H1 (cell line): ENCODE results near the gene GRIK4. TPM values are rescaled to one million over a fixed set of nuclear protein-coding genes. Genes with fewer than 3 reads are reported as not detected.

Source experiments
- BACH1 ChIP-seq: IDR thresholded peaks from 2 replicates; pipeline ENCODE4 v1.6.1; 2012; ENCODE audit warnings: low read length, improper control_type of control experiment
- CHD2 ChIP-seq: IDR thresholded peaks from 2 replicates; pipeline ENCODE4 v1.6.1; 2012; ENCODE audit warnings: low read length, improper control_type of control experiment
- KDM1A ChIP-seq: fragments of 200-600, 300-600 bp; sonication (generic); IDR thresholded peaks from 2 replicates; pipeline ENCODE4 v1.7.1; 2016; ENCODE audit warnings: mild to moderate bottlenecking, low read length, borderline replicate concordance
- SP1 ChIP-seq: IDR thresholded peaks from 2 replicates; pipeline ENCODE4 v1.6.1; 2011; ENCODE audit warnings: low read depth, low read length
- ZNF274 ChIP-seq: IDR thresholded peaks from 2 replicates; pipeline ENCODE4 v1.7.0; 2012; ENCODE audit warnings: low read length, borderline replicate concordance; ENCODE audit errors: extremely low read depth
- polyA plus RNA-seq, 7 experiments: library from polyadenylated mRNA; depleted of rRNA in 3 of 7; stranded (reverse) in 5 of 7; unstranded in 2 of 7; fragments of >200 nt in 5 of 7; fragments of 200-250 nt in 2 of 7; gene quantifications; 1 replicate in 5 of 7; 2 replicates in 1 of 7; 4 replicates in 1 of 7; pipeline versions ENCODE4 v1.2.1 to v1.2.3, GENCODE V29; 2011 to 2013; ENCODE audit warnings: missing spikeins in 2 of 7, mixed read lengths in 2 of 7
- total RNA-seq: library from RNA; stranded (reverse); fragmentation: NEBNext Ultra II Directional; extraction: Animal tissue kit (Norgen Biotek cat#: 25700); gene quantifications from 2 replicates; pipeline ENCODE4 v1.2.1, GENCODE V29; 2021

The GRIK4 gene
- total and polyA plus RNA-seq, 2 of the 8 experiments (the other 6 are each of a cell fraction or from before 2014, with no cell fraction given) = 1.2 to 2.9 TPM

DNA sequence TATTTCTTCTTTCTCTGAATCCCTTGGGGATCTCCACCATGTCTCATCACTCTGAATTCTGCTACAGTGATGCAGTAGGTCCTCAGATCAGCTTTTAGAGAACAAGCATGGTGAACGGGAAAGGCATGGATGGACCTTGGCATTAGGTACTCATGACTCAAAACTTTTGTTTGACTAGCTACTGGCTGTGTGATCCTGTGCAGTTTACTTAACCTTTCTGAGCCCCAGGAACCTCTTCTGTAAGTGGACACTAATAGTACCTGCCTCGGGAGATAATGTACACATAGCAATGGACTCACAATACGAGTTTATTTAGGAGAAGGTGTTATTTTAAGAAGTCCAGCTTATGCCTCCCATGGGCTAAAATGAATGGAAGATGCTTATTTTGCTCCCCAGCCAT, 327.7 kb downstream of the GRIK4 start (continued):
- TF ChIP-seq BACH1 (no peak), CHD2 (no peak), SP1 (no peak), ZNF274 (no peak), KDM1A (no peak)
